GM21423 (cell line): ENCODE results near the gene CAV1.
A peak's percentile ranks its signal among the peaks of the same experiment; 100 is the strongest.

Experiments
- ATAC-seq: cut with Tn5 transposase; IDR thresholded peaks from one replicate; pipeline ENCODE4 v1.9.1; 2021; ENCODE audit warnings: mild to moderate bottlenecking, moderate library complexity; ENCODE audit not compliant: unreplicated experiment

The CAV1 gene

GRCh38 chr7:116502201-116503096 lies 22.4 kb upstream of the CAV1 start:
- no peak for ATAC-seq

DNA sequence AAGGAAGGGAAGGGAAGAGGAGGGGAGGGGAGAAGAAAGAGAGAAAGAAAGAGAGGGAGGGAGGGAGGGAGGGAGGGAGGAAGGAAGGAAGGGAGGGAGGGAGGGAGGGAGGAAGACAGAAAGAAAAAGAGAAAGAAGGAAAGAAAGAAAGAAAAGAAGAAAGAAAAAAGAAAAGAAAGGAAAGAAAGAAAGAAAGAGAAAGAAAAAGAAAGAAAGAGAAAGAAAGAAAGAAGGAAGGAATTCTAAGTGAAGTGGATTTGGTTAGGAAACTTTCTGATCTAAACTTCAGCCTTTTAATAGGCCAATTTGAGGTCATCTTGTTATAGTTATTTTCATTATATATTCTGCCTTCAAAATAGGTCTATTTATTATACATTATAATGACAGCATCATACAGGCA lies 21.0 kb upstream of the CAV1 start:
- no peak for ATAC-seq

DNA sequence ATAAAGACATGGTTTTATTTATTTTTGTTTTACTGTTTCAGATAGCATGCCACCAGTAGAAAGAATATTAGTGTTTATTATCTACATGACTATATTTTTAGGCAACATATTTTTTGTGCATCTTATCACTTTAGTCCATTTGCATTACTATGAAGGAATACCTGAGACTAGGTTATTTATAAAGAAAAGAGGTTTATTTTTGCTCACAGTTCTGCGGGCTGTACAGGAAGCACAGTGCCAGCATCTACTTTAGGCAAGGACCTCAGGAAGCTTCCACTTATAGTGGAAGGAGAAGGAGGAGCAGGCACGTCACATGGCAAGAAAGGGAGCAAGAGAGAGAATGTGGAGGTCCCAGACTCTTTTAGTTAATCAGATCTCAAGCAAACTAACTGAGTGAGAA lies 19.6 kb upstream of the CAV1 start:
- ATAC-seq: no peak

GRCh38 chr7:116505823-116506222 lies 19.0 kb upstream of the CAV1 start:
- ATAC-seq: no peak

- ATAC-seq: no peak
Measured at GRCh38 chr7:116509982-116510579, 14.8 kb upstream of the CAV1 start.

GRCh38 chr7:116510795-116511194 lies 14.0 kb upstream of the CAV1 start:
- no peak for ATAC-seq

DNA sequence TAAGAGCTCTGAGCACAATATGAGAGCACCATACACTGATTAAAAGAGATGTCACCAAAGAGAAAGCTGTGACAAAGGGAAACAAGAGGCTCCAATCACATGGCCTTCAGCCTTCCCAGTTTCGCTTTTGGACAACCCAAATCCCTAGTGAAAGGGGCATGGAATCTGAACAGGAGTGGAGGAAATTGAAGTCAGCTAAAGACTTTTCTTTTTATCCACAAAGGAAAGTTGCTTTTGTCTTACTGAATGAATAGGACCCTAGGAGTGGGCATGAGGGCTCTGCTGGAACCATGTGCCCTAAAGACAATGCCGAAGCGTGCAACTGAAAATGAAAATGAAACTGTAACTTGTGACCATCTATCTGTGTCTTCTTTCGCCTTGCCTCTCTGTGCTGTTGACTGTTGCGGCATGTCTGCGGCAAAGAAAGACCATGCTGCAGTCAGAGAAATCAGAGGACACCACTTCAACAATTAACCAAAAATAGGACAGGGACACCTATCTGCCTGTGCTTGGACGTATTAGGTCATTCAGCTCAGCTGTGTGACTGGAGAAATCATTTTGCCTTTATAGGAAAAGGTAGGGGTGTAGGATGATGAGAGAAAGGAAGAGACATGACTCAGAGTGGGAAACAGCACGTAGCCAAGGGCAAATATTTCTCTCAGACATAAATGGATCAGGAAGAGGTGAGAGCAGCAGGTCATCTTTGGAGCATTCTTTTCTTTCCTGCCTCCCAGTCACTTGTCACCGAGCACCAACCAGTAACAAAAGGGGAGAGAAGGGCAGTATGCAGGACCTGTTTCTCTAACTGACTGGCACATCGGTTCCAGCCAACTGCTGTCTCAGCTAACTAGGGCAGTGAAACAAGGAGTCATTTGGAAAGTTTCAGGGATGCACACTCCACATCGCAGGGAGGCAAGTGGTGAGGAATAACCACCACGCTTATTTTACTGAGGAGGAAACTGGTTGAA lies 13.0 kb upstream of the CAV1 start:
- peak; percentile 98 for ATAC-seq

- ATAC-seq: no peak
Measured at GRCh38 chr7:116512520-116513188, 12.2 kb upstream of the CAV1 start.

DNA sequence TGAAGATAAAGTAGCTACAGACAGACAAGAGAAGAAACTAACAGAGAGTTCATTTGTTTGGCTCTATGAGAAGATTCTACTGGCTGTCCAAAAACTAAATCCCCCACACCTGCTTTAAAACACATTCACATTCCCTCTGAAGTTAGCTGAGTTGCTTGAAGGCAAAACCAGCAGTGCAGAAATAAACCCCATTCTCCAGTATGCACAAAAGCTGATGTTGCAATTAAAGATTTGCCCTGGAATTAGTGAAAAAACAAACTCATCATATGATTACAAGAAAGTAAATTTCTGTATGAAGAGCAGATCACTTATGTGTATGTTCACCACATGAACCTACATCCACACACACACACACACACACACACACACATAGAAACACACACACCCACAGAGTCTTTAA lies 9.3 kb upstream of the CAV1 start:
- ATAC-seq: no peak

DNA sequence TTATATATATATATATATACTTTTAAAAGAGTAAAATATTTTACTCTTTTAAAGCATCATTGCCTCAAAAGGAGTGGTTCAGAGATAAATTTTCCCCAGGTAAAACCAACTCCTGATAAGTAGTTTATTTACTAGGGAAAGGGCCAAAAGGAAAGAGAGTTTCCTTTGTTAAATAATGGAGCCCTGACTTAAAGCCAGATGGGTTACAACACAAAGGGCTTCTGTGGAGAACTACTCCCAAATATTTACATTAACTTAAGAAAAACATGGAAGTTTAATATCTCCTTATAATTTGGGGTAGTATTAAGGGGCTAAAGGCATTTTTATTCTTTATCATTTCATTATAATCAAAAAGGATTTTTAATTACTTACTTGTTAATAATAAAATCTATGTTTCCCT lies 8.5 kb upstream of the CAV1 start:
- no peak for ATAC-seq

DNA sequence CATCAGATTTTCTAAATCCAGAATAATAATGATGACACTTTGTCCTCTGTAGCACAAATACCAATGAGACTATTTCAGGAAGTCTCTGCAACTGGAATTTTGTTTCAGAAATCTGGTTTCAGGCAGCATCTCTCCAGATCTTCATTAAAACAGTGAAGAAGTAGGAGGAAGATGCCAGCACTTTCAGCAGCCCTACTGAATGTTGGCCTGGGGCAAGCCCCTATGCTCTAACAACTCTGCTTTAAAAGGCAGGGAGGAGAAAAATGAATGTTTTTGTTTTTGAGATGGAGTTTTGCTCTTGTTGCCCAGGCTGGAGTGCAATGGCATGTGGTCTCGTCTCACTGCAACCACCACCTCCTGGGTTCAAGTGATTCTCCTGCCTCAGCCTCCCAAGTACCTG lies 7.2 kb upstream of the CAV1 start:
- ATAC-seq: no peak

DNA sequence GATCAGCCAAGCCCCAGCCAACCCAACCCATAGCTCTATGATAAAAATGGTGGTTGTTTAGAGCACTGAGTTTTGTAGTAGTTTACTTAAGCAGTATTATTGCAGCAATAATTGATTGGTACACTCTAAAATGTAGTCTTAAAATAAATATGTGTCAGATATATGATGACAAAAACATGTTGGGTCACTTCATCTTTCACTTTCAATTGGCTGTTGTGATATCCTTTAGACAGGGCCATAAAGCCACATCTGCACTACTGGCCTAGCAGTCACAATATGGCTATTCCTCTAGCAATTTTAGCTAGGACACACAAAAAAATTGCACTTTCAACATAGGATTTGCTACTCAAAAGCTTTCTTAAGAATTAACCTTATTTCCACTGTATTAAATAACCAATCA lies 5.9 kb upstream of the CAV1 start:
- no peak for ATAC-seq

DNA sequence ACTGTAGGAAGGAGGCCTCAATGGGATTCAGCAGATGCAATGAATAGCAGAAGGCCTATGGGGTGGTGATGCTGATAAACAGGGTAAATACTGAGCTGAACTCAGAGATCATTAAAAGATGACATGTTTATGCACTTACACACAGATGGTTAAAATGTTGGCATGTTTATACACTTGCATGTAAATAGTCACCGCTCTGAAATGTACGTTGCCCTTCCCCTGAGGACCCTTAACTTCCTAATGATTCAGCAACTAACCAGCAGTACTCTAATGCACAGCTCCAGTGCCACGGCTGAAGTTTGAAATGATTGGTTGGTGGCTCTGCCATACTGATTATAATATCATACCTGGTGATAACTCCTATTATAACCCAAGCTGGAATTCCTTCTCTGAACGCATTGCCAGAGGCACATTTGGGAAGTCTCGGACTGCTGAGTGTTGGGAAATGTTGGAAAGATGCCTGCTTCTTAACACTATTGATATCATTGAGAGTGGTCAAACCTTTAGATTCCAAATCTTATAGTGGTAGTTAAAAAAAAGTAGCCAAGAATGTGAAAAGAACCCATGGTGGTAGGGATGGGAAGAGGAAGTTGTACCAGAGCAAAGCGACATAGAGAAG lies 3.7 kb upstream of the CAV1 start:
- no peak for ATAC-seq

- no peak for ATAC-seq
Measured at GRCh38 chr7:116522247-116522646, 2.6 kb upstream of the CAV1 start.

GRCh38 chr7:116524221-116524608 lies 621 bp upstream of the CAV1 start:
- no peak for ATAC-seq

GRCh38 chr7:116525298-116525912 lies 569 bp downstream of the CAV1 start:
- peak; percentile 37 for ATAC-seq

DNA sequence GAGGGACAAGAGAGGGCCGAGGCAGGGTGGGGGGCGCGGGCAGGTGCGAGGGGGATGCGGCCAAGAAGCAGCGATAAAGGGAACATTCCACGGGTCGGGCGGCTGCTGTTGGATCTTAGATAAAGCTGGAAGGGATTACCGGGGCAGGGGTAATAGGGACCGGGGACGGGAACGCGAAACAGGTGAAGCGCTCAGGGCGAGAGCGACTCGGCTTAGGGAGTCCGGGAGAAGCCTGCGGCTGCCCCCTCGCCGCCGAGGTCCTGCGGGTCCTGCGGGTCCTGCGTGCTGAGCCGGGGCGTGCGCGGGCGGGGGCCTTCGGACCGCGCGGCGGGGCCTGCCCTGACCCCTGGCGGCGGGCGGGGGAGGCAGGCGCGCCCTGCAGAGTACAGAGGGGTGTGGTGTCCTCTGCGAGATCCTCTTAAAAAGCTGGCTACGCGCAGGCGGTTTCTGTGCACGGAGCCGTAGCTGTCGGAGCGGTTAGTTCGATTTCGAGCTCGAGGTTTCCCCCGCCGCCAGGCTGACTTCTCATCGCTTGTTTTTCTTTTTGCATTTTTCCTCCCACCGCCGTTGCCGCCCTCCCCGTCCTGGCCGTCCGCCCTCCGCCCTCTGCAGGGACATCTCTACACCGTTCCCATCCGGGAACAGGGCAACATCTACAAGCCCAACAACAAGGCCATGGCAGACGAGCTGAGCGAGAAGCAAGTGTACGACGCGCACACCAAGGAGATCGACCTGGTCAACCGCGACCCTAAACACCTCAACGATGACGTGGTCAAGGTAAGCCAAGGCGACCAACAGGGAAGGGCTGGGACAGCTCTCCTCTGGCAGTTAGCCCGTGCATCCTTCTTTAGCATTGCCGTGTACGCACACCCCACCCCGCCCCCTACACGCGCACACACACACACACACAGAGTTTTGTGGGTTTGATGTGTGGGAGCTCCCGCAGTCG lies 1.4 kb downstream of the CAV1 start:
- peak; percentile 95 for ATAC-seq

GRCh38 chr7:116526897-116527296 lies 2.1 kb downstream of the CAV1 start:
- ATAC-seq: no peak

DNA sequence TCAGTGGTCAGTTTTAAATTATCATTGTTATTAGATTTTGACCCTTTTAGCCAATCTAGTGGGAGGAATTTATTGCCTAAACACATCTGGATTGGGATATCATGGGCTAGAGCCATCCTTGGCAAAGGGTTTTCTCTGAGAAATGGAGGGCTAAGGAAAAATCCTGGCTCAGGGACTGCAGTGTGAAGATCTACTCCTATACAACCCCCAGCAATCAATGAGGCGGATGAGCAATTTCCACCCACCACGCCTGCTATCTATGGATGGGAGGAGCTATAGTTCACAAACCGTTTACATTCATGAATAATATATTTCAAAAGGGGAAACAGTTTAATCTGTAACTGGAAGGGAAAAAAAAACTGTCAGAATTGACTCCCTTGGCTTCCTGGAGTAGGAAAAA lies 2.7 kb downstream of the CAV1 start:
- ATAC-seq: no peak
